Measurements from ENCODE around the gene SRSF6.
"Not testable (repeated sequence)": the region's sequence is repeated elsewhere in the genome, so short reads cannot be mapped to it uniquely, and the experiment has no call there.

The SRSF6 gene

DNA sequence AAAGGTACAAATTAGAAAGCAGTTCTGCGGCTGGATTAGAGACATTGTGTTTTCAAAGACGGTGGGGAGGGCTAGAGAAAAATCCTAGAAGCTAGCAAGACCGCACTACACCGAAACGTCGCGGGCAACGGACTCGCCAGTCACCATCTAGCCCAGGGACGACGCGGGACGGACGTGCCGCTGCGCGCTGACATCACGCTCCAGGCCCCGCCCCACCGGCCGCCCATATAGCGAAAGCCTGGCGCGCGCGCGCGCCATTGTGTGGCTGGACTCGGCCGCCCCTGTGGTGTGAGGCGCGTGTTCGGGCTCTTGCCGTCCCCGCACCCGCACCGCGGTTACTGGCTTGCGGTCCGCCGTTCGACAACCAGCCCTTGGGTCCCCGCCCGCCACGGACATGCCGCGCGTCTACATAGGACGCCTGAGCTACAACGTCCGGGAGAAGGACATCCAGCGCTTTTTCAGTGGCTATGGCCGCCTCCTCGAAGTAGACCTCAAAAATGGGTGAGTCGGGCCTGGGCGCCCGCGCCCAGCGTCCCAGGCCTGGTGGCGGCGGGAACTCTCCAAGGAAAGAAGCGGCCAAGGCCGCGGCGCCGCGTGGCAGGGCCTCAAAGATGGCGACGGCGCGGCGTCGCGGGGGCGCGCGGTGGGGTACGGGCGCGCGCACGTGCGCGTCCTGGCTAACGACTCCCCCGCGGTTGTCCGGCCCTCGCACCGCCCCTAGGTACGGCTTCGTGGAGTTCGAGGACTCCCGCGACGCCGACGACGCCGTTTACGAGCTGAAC, at the start of gene SRSF6:
Gene SRSF6 (plus strand): TSS at position 257 of the 782 bp plus-strand sequence. CDS start 138 bp downstream, at position 395.
- peak; percentile 80 for DNase-seq

DNA sequence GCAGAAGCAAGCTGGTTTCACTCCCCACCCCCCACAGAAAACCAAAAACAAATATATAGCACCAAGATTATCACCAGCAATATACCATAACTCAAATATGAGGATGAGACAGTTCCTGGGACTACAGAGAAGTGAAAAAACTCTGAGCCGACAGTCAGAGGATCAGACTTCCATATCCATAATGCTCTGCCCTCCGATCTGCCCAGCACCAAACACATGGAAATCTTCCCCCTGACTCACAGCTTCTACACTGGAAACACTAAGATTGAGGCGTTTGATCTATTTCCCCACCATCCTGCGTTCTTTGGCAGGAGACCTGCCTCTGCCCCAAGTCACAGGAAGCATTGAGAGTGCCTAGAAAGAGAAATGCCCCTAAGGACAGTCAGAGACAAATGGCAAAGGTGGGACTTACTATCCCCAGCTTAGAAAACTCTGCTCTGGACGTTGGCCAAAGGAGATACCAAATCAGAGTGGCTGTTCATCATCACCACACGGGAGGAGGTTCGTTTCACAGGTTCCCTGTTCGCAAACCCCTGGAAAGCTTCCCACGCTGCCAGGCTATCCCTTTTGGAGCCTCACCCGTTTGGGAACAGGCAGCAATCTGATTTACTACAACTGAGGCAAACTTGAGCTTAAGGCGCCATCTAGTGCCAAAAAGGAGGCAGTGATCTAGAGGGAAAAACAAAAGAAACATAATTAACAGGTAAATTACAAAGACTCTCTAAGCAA, 48.7 kb upstream of the SRSF6 start:
- no peak for DNase-seq

DNA sequence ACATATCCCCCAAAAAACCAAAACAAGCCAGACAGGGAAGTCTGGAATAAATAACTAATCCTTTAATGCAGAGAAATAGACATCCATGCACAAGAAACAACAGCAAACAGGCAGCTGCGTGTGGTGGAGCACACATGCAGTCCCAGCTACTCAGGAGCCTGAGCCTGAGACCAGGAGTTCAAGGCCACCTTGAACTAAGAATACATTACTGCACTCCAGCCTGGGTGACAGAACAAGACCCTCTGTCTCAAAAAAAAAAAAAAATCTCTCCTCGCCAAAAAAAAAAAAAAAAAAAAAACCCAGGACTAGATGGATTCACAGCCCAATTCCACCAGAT, 48.2 kb upstream of the SRSF6 start:
- no peak for DNase-seq

DNA sequence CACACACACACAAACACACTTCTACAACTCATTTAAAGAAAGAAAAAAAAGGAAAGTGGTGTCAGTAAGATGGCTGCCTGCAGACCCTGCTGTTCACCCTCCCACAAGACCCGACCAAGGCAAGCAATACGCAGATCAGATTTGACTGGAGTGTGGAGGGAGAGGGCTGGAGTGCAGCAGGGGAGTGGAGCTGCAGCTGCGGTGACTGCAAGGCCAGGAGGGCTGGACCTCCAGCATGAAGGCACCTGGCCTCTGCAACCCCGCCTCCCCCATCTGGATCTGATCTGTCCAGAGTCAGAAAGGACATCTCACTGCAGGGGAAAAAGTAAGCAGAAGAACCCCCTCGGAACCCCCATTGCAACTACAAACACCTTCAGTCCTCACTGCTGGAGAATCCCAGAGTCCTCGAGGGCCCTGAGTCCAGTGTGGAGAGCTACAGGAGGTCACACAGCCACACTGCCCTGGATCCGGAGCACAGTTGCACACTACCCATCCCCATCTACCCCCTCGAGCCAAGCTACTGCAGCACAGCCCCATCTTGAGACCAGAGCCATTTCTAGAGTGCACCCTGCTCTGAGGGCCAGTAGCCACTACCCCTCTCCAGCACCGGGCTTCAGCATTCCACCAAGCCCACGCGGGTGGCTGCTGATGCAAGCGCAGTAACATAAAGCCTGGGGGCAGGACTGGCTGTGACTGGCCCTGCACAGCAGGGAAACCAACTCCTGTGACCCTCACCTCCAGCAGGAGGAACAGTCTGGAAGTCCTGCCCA, 41.9 kb upstream of the SRSF6 start:
- DNase-seq = no peak

DNA sequence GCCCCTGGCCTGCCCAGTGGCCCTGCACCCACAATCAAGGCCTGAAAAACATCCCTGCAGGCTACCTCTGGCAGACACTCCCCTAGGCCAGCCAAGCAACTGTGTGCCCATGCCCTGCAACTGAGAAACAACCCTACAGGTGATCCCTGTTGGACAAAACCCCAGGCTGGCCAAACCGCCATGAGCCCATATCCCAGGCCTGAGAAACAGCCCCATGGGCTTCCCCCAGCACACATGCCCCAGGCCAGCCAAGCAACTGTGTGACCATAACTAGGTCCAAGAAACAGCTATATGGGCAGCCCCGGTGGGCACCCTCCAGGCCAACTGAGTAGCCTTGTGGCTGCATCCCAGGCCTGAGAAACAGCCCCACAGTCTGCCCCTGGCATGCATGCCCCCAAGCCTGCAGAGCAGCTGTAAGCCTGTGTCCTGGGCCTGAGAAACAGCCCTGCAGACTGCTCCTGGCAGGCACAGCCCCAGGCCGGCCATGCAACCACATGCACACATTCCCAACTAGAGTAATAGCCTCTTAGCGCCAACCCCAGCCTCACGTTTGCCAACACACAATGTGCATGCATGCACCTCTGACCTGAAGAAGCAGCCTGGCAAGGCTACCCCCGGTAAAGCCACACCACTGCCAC, 41.0 kb upstream of the SRSF6 start:
- DNase-seq = no peak

DNA sequence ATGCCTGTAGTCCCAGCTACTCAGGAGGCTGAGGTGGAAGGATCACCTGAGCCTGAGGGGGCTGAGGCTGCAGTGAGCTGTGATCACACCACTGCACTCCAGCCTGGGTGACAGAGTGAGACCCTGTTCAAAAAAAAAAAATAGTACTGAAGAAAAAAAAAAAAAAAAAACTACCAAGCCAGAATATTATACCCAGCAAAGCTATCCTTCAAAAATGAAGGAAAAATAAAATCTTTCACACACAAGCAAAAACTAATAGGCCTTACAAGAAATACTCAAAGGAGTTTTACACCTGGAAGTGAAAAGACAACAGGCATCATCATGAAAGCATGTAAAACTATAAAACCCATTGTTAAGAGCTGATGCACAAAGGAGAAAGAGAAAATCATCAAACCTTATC, 37.5 kb upstream of the SRSF6 start:
- no peak for DNase-seq

DNA sequence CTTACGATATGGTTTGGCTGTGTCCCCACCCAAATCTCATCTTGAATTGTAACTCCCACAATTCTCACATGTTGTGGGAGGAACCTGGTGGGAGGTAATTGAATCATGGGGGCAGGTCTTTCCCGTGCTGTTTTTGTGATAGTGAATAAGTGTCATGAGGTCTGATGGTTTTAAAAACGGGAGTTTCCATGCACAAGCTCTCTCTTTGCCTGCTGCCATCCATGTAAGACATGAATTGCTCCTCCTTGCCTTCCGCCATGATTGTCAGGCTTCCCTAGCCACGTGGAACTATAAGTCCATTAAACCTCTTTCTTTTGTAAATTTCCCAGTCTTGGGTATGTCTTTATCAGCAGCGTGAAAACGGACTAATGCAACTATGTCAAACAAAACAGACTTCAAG, 36.8 kb upstream of the SRSF6 start:
- not testable (repeated sequence) for DNase-seq

DNA sequence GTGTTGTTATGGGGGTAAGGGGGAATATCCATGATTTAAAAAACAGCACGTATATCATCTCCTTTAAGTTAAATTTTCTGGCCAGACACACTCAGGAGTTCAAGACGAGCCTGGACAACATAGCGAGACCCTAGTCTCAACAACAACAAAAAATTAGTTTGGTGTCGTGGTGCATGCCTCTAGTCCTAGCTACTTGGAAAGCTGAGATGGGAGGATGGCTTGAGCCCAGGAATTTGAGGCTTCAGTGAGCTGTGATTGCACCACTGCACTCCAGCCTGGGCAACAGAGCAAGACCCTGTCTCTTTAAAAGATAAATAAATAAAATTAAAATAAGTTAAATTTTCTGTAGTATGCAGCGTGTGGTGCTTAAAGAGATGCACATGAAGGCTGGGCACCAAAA, 31.5 kb upstream of the SRSF6 start:
- DNase-seq = no peak

DNA sequence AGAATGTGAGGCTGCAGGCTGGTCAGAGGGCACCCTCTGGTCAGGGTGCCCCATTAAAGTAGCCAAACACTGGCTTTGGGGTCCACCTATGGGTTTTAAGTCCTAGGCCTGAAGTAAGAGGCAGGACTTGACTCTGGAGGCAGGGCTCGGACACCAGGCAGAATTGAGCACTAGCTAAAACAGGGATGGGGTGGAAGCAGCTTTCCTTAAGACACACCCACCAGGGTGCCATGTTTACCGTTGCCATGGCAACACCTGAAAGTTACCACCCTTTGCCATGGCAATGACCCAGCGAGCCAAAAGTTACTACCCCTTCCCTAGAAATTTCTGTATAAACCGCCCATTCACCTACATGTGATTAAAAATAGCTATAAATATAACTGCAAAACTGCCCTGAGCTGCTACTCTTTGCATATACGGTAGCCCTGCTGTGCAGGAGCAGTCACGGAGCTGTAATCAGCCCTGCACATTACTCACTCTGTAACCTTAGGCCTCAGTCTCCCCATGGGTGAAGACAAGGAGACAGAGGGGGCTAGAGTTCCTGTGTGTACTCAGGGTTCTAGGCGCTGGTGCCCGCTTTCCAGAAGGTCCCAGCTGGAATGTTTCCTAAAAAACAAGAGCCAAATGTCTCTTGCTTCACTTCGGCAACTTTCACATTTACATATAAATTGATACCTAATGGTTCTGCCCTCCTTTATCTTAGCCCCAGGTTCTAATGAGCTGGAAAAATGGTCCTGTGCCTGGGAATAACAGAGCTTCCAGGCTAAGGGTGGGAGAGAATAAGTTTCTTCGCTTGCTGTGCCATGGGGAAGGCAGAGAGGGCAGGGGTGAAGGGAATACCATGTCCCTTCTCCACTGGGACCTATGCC, 27.2 kb upstream of the SRSF6 start:
- no peak for DNase-seq

DNA sequence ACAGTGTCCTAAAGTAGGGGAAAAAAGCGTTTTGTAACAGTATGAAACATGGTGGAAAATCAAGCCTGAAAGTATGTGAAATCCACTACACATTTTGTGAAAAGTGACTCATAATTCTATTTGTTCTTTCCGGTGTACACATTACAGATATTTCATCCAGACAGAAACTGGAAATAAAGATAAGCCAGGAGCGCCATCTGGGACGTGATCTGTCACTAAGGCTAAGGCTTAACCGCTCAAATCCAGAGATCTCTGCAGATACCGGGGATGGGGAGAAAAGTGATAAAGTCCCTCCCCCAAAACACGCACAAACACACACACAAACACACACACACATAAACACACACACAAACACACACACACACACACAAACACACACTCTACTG, 26.6 kb upstream of the SRSF6 start:
- DNase-seq = no peak

DNA sequence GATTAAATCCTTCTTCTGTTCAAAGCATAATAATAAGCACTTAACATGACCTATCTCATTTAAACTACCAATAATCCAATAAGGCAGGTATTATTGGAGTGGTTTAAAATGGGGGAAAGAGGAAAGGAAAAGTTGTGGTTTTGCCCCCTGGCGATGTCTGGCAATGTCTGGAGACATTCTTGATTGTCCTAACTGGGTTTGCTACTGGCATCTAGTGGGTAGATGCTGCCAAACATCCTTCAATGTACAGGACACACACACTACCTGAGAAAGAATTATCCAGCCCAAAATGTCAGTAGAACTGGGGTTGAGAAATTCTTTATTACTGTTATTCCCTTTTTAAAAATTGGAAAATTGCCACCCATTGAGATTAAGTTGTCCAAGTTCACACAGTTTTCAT, 25.2 kb upstream of the SRSF6 start:
- no peak for DNase-seq

DNA sequence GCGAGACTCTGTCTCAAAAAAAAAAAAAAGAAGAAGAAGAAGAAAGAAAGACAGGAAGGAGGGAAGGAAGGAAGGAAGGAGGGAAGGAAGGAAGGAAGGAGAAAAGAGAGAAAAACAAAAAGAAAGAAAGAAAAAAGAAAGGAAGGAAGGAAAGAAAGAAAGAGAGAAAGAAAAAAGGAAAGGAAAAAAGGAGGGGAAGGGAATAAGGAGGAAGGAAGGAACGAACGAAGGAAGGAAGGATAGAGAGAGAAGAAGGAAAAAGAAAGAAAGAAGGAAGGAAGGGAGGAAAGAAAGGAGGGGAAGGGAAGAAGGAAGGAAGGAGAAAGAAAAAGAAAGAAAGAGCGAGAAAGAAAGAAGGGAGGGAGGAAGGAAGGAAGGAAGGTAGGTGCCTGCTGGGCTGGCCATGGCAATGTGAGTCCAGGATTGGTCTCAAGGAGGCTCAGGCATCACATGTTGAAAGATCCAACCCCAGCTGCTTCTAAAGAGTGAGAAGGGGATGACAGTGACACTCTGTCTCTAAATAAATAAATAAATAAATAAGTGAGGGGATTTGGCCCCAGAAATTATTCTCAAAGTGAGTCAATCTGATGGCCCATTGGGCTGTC, 24.3 kb upstream of the SRSF6 start:
- DNase-seq = no peak

DNA sequence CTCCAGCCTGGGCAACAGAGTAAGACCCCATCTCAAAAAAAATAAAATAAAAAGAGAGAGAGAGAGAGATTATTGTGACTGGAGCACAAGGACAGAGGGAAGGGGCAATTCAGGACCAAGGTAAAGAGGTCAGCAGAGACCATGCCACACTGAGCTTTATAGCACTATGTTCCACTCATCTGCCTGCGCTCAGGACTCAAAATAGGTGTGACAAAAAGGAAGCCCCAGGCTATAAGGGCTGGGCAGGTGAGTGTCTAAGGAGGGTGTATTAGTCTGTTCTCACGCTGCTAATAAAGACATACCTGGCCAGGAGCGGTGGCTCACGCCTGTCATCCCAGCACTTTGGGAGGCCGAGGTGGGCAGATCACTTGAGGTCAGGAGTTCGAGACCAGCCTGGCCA, 23.1 kb upstream of the SRSF6 start:
- no peak for DNase-seq

DNA sequence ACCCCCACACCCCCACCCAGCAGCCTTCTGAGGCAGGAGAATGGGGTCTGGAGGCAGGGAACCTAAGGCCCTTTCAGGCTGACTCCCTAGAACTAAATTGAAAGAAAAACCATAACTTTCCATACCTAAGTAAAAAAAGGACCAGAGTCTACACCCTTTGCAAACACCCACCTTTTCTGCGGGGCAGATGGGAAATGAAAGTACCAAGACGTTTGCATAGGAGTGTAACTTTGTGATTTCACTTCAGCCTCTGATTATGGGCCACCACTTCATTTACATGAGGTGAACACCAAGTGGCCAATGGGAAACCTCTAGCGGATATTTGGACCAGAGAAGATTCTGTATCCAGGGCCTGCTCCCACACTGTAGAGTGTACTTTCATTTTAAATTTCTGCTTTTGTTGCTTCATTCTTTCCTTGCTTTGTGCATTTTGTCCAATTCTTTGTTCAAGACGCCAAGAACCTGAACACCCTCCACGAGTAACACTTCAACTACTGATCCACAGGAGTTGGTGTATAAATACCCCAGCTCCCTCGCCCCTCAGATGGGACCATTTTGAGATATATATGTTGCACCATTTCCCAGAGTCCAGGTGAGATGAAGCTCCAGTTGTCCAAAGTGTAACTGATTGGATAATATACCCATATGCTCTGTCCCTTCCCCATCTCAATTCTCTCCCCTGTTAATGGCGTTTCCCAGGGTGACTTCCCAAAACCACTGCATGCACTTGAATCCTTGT, 18.9 kb upstream of the SRSF6 start:
- DNase-seq = no peak

DNA sequence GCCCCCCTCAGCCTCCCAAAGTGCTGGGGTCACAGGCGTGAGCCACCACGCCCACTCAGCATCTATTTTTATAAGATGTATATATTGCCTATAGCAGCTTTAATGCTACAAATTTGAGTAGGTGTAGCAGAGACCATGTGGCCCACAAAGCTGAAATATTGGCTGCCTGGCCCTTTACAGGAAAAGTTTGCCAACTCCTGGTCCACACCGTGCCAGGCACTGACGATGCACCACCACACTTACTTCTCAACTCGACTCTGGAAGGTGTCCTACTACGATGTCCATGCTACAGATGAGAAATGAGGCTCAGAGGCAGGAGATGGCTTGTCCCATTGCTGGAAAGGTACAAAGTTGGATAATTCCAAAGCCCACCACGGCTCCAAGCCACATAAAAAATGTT, 17.2 kb upstream of the SRSF6 start:
- no peak for DNase-seq

DNA sequence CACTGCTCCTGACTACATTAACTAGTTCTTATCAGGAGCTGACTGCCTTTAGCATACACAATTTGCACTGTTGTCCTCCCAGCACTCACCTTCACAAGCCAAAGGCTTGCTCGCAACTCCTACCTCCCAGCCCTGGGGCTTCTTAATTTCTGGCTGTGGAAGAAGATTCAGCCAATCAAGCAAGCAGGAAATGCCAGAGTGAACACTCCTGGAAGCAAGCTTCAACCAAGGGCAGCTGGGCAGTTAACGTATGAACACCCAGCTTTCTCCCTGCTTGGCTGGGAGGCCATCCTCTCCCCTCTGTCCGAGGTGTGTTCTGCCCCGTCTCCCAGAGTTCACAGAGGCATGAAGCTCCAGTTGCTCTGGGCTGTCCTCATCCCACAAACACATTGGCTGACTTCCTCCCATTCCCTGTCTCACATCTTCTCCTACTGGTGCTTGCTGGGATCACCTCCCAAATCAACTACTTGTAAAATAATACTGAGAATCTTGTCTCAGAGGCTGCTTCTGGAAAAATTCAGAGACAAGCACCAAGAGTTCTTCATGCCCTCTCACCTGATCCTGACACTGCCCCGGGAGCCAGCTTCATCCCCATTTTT, 15.3 kb upstream of the SRSF6 start:
- no peak for DNase-seq

DNA sequence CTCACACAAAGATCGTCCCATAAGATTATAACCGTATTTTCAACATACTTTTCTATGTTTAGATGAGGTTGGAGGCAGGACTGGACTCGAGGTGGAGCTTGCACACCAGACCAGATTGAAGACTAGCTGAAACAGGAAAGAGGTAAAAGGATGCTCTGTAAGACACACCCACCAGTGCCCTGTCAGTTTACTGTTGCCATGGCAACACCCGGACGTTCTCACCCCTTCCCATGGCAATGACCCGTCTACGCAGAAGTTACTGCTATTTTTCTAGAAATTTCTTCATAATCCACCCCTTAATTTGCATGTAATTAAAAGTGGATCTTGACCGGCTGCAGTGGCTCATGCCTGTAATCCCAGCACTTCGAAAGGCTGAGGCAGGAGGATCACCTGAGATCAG, 13.6 kb upstream of the SRSF6 start:
- DNase-seq = no peak

DNA sequence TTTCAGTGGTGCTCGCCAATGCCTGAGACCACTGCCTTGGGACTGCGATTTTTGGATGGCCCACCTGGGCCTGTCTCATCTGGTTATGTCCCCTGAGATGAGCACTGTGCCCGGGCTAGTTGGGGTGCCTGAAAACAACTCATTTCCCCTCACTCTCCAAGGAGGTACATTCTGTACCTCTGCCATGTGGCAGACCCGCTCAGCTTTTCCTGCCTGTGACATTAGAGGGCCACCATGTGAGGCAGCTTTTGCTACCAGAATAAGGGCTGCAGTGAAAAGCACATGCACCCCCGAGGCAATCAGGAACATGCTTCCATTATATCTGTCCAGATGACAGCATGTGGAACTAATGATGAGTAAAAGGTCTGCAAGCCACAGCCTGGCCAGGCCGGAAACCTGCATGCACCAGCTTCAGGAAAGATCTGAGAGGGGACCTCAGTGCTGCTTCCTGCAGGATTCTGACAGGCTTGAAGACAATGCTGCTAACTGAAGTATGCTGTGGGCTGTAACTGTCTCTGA, 11.3 kb upstream of the SRSF6 start:
- no peak for DNase-seq

DNA sequence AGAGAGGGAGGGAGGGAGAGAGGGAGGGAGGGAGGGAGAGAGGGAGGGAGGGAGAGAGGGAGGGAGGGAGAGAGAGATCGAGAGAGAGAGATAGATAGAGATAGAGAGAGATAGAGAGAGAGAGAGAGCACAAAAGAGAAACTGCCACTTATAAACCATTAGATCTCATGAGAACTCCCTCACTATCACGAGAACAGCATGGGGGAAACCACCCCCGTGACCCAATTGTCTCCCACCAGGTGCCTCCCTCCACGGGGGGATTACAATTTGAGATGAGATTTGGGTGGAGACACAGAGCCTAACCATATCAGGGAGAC, 9.3 kb upstream of the SRSF6 start:
- DNase-seq = not testable (repeated sequence)

DNA sequence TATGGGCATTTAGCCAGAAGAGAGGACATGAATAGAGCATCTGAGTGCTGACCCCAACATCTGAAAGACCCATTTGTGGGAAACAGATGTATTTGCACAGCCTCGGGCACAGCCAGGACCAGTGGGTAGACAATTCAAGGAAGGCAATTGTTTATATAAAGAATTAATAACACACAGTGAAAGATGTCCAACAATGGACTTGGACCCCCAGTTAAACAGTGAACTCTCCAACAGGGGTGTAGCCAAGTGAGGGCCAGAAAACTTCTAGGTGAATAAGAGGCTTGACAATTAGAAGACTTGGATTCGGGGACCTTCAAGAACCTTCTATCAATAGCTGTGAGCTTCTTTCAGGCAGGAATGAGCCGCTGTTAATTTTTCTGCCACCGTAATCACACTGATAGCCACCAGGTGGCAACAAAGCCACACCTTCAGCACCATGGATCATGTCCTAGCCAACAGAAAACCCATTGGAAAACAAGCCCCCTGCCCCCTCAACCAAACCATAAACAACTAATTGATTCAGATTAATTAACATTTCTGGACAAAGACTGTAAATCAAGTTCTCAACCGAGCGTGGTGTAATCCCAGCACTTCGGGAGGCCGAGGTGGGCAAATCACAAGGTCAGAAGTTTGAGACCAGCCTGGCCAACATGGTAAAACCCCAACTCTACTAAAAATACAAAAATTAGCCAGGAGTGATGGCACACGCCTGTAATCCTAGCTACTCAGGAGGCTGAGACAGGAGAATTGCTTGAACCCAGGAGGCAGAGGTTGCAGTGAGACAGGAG, 8.8 kb upstream of the SRSF6 start:
- no peak for DNase-seq
